Bone marrow (tissue), 2 donors: ENCODE results near the gene RPLP1.

Source experiments
- DNase-seq, 2 donors: peaks; one replicate each; lab custom pipeline; 2025; lab: John Stamatoyannopoulos, UW

RPLP1 gene

DNA sequence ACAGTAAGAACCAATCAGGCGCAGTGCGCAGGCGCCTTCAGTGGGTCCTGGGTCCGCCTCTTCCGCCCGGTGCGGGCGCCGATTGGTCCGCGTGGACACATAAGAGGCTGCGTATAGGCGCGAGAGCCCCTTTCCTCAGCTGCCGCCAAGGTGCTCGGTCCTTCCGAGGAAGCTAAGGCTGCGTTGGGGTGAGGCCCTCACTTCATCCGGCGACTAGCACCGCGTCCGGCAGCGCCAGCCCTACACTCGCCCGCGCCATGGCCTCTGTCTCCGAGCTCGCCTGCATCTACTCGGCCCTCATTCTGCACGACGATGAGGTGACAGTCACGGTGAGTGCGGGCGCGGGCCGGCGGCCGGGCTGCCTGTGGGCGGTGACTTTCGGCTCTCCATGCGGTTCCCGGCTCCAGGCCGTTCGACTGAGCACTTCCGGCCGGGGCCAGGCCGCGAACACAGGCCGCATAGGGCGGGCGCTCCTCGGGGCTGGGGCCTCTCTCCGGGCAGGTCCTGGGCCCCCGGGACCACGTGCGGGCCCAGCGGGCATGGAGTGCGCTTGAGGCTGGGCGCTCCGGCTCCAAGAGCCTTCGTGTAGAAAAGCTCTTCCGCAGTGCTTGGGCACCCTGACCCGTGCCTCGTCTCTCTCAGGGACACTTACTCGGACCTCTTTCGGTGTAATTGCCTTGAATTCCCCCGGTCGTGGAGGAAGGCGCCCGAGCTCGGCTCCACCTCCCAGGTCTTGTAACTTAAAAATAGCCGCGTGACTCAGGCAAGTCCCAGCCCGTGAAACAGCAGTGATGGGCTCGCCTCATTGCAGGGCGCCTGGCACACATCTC lies at the start of gene RPLP1:
Gene RPLP1, plus strand, starts transcription at position 127 of the 830 bp plus-strand sequence. Its CDS starts 131 bp downstream, at position 258.
- peak; percentile 86 to 88 for DNase-seq

- DNase-seq = no peak
These were observed 49.0 kb upstream of the RPLP1 start for GRCh38 chr15:69403594-69403993.

DNA sequence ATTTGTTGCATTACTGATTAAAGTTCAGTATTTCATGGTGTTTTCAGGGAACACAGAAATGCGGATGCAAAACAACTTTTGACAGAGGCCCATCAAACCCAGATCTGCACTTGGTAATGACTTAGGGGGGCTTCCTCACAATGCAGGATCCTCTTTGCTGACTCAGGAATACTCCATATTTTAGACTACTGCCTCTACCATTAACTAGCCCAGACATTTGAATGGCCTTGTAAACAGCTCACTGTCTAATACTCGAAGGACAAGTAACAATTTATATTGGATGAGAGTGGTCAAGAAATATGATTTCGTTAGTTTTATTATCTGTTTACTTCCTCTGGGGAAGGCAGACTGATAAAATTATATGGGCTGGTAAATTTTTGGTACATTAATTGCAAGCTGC lies 47.5 kb upstream of the RPLP1 start:
- DNase-seq = no peak

DNA sequence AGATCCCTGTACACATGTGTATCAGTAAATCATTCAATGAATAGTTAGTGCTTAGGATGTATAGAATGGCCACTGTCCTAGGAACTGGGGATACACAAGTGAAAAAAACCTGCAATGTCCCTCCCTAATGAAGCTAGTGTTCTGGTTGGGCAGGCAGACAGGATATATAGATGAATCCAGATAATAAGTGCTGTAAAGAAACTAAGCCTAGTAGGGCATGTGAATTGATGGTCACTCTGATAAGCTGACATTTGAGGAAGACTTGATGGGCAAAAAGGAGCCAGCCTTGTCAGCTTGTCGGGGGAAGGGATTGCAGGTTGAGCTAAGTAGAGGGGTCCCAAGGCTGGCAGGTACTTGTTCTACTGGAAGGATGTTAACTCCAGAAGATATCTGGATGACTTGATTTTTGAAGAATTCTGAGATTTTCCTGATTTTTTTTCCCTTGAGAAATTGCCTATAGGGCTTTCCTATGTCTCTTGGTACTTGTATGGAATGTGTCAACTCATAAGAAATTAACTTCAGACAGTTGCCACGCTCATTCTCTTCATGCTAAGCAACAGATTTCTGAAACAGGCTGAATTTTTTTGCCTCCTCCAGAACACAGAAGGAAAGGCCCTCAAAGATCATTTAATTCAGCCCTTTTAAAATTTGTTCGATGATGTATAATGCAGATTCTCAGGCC lies 44.8 kb upstream of the RPLP1 start:
- no peak for DNase-seq

DNA sequence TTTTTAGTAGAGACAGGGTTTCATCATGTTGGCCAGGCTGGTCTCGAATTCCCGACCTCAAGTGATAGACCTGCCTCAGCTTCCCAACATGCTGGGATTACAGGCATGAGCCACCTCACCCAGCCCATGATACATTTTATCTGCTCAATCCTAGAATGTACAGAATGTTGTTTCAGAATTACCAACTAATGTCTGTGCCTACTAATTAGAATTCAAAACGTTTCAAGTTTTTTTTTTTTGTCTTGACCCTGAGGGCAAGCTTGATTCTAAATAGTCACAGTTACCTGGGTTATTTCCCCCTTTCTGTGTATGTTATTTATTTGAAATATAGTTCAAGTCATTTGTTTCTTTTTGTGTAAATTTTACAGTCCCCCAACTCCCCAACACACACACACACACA lies 43.8 kb upstream of the RPLP1 start:
- DNase-seq = no peak

DNA sequence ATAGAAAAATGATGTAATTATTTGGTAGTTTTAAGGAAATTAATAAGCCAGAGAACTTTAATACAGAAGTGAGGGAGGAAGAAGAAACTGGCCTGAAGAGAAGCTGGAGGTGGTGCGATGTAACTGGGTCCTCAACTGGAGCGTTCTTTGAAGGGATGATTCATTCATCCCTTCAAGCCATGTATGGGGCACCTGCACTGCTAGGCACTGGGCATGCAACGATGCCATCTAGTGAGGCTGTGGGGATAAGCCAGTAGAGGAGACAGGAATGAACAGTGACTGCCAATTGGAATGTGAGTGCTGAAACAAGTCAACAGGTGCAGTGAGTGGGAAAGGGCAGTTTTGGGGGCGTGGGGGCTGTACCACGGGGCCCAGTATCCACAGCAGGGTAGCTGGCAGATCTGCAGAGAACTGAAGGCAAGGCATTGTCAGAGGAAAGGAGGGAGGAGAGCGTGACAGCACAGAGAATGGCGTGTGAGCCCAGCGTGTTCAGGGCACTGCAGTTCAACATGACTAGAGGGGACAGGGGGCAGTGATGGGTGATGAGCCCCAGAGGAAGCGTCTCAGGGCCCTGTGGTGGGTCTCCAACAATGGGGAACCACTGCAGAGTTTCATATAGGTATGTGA lies 42.3 kb upstream of the RPLP1 start:
- peak in 1 of 2 donors; percentile 51 for DNase-seq

DNA sequence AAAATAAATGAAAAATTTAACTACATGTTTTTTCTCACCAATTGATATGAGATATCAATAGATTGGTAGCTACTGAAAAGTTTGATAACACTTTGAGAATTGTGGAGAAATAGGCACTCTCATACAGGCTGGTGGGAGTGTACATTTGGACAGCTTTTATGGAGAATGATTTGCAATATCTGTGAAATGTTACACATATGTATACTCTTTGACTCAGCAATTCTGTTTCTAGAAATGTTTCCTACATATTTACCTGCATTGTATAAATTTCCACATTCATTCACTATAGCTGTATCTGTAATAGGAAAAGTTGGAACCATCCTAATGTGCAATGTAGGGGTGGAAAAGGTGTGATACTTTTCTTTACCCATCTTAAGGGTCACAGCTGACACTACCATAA lies 40.3 kb upstream of the RPLP1 start:
- DNase-seq = no peak

GRCh38 chr15:69412701-69413100 lies 39.9 kb upstream of the RPLP1 start:
- no peak for DNase-seq

- peak; percentile 71 to 83 for DNase-seq
These were observed 38.6 kb upstream of the RPLP1 start, which contains the start of gene KIF23 for GRCh38 chr15:69413822-69414700. KIF23 (plus strand) TSS chr15:69414349; CDS start chr15:69414466, 117 bp downstream.

- DNase-seq = no peak
These were observed 37.9 kb upstream of the RPLP1 start for GRCh38 chr15:69414701-69415167.

GRCh38 chr15:69415381-69415780 lies 37.2 kb upstream of the RPLP1 start:
- no peak for DNase-seq

GRCh38 chr15:69417581-69417980 lies 35.0 kb upstream of the RPLP1 start:
- DNase-seq = no peak

DNA sequence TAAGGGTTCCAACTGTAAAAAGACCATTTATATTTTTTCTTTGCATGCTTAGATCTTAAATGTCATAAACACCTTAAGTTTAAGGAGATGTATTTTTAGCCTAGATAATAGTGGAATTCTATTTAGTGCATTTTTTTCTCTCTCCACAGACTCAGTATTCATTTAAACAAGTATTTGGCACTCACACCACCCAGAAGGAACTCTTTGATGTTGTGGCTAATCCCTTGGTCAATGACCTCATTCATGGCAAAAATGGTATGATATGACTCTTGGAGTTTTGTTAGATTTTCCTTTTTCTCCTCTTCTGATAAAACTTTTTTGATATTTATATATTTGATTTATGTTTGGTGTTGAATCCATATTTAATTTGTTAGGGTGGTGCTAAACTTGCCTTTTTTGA lies 31.1 kb upstream of the RPLP1 start:
- DNase-seq = no peak

DNA sequence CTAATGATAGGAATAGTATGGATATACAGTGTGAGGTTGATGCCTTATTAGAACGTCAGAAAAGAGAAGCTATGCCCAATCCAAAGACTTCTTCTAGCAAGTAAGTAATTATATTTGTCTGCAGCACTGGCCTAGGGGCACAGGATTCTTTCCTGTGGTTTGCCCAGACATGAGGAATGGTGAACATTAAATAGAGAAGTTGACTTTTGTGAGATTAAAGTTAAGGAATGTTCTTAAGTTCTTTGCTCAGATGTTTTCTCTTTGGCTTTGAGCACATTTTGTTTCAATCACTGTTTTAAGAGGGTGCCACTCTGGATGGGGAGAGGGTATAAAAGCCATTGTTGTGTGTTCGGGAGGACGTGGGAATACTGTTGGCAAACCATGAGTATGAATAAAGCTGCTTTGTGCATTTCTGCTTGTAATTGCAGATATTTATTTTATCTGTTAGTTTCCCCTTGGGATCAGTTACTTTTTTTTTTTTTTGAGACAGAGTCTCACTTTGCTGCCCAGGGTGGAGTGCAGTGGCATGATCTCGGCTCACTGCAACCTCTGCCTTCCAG lies 30.2 kb upstream of the RPLP1 start:
- DNase-seq = no peak

DNA sequence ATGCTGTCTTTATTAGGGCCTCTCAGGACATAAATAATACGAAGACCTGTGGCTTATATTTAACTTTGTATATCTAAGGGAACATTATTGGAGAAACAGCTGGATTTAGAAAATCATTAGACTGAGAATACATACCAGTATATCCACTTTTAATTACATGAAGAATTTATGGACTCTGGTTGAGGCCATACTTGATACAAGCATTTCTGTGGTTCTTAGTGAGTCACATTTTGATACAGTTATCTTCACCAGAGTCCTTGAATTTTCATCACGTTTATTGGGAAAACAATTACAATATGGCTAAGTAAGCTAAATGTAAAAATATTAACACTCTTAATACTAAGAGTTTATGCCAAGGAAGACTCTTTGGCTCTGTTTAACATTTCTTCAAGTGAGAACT lies 28.6 kb upstream of the RPLP1 start:
- no peak for DNase-seq

GRCh38 chr15:69424748-69425413 lies 27.7 kb upstream of the RPLP1 start:
- DNase-seq = no peak

- no peak for DNase-seq
These were observed 18.8 kb upstream of the RPLP1 start for GRCh38 chr15:69433831-69434230.

- no peak for DNase-seq
These were observed 18.4 kb upstream of the RPLP1 start for GRCh38 chr15:69434238-69434637.

GRCh38 chr15:69434679-69435078 lies 17.9 kb upstream of the RPLP1 start:
- no peak for DNase-seq

- DNase-seq = no peak
These were observed 16.6 kb upstream of the RPLP1 start for GRCh38 chr15:69435985-69436384.

GRCh38 chr15:69436951-69437350 lies 15.7 kb upstream of the RPLP1 start:
- peak in 1 of 2 donors; percentile 43 for DNase-seq
